Endothelial cell of umbilical vein (primary cell): ENCODE data around the gene SPAG4.

Experiments
- EZH2 ChIP-seq: IDR thresholded peaks from 2 replicates; pipeline ENCODE4 v1.6.1; 2012; ENCODE audit warnings: borderline replicate concordance, low read depth, mild to moderate bottlenecking, moderate library complexity, low read length, inconsistent platforms; ENCODE audit not compliant: severe bottlenecking
- FOS ChIP-seq: IDR thresholded peaks from 2 replicates; pipeline ENCODE4 v1.6.1; 2011; ENCODE audit warnings: mild to moderate bottlenecking, low read length, moderate library complexity, borderline replicate concordance; ENCODE audit not compliant: insufficient read depth
- POLR2A ChIP-seq: IDR thresholded peaks from 2 replicates; pipeline ENCODE4 v1.6.1; 2012; ENCODE audit warnings: low read depth, mild to moderate bottlenecking, control low read depth, low read length
- TF ChIP-seq, protein P1 (sequence below), 2 donors: IDR thresholded peaks; 1 replicate in 1 of 2; 2 replicates in 1 of 2; pipeline ENCODE4 v1.5.1; 2011; ENCODE audit warnings: low read length in 2 of 2, mild to moderate bottlenecking in 2 of 2, moderate library complexity in 2 of 2, control low read depth in 1 of 2, inconsistent platforms in 1 of 2, low read depth in 1 of 2; ENCODE audit not compliant: insufficient read depth in 1 of 2; ENCODE audit errors: extremely low read depth in 1 of 2

DNA sequence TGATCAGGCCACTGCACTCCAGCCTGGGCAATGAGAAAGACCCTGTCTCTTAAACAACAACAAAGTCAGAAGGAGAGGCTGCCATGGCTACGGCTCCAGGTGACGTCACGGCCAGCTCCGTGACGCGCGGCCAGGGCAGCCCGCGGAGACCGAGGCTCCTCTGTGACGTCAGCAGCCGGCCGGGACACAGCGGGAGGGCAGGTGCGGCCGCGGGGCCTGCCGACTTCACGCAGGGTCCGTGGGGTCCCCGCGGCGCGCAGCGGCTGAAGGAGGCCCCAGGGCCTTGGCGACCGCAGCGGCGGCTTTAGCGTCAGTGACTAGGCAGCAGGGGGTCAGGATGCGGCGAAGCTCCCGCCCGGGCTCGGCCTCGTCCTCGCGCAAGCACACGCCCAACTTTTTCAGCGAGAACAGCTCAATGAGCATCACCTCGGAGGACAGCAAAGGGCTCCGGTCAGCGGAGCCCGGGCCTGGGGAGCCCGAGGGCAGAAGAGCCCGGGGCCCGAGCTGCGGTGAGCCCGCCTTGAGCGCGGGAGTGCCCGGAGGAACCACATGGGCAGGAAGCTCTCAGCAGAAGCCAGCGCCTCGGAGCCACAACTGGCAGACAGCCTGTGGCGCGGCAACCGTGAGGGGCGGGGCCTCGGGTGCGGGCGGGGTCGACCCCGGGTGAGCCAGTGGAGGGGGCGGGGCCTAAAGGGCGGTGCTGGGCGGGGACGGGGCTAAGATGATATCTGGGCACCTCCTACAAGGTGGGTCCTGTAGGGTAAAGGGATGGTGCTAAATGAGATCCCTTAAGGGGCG lies at the start of gene SPAG4:
- TF ChIP-seq, protein P1, sequence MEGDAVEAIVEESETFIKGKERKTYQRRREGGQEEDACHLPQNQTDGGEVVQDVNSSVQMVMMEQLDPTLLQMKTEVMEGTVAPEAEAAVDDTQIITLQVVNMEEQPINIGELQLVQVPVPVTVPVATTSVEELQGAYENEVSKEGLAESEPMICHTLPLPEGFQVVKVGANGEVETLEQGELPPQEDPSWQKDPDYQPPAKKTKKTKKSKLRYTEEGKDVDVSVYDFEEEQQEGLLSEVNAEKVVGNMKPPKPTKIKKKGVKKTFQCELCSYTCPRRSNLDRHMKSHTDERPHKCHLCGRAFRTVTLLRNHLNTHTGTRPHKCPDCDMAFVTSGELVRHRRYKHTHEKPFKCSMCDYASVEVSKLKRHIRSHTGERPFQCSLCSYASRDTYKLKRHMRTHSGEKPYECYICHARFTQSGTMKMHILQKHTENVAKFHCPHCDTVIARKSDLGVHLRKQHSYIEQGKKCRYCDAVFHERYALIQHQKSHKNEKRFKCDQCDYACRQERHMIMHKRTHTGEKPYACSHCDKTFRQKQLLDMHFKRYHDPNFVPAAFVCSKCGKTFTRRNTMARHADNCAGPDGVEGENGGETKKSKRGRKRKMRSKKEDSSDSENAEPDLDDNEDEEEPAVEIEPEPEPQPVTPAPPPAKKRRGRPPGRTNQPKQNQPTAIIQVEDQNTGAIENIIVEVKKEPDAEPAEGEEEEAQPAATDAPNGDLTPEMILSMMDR (IDR thresholded peaks at IDR 0.05; ENCODE audit: extremely low read depth in 1 of 2, insufficient read depth in 1 of 2, low read depth in 1 of 2, low read length in 2 of 2) = no peak
- TF ChIP-seq POLR2A (no peak), EZH2 (no peak), FOS (no peak)
